HFF-Myc (cell line): ENCODE data around the gene MRPL52.
A peak's percentile ranks its signal among the peaks of the same experiment; 100 is the strongest.
"Not testable (repeated sequence)": the region's sequence is repeated elsewhere in the genome, so short reads cannot be mapped to it uniquely, and the experiment has no call there.

Experiments used
- DNase-seq: peaks from one replicate; pipeline ENCODE4 v3.0.0-alpha.2; 2011; ENCODE audit warnings: low read depth; ENCODE audit errors: extremely low read depth
- H3K4me3 ChIP-seq: replicated peaks from 2 replicates; pipeline ENCODE4 v1.5.1; 2011; ENCODE audit warnings: low read depth, mild to moderate bottlenecking, control low read depth, low read length
- CTCF ChIP-seq: IDR thresholded peaks from 2 replicates; pipeline ENCODE4 v1.5.1; 2012; ENCODE audit warnings: mild to moderate bottlenecking, low read depth, low read length, control low read depth; ENCODE audit errors: missing control alignments

Gene MRPL52

GRCh38 chr14:22820731-22821130, 9.0 kb upstream of the MRPL52 start:
- TF ChIP-seq CTCF: no peak
- no peak for DNase-seq
- H3K4me3 ChIP-seq: no peak overlapping the region

- TF ChIP-seq CTCF: no peak
- no peak overlapping the region for H3K4me3 ChIP-seq
- DNase-seq: no peak
These were observed 8.3 kb upstream of the MRPL52 start for GRCh38 chr14:22821193-22822015.

- H3K4me3 ChIP-seq: peak overlapping the region; percentile 22; the same call in 1 of the 2 replicates
- no peak for DNase-seq
- no peak for TF ChIP-seq CTCF
These were observed 7.6 kb upstream of the MRPL52 start for GRCh38 chr14:22822016-22822570.

GRCh38 chr14:22822571-22823098, 7.1 kb upstream of the MRPL52 start:
- TF ChIP-seq CTCF: peak; percentile 82
- H3K4me3 ChIP-seq: peak overlapping the region; percentile 22
- no peak for DNase-seq

GRCh38 chr14:22824711-22825359, 4.9 kb upstream of the MRPL52 start:
- DNase-seq: peak; percentile 92
- no peak overlapping the region for H3K4me3 ChIP-seq
- TF ChIP-seq CTCF: no peak

- peak overlapping the region; percentile 93 for H3K4me3 ChIP-seq
- not testable (repeated sequence) for DNase-seq
These were observed 519 bp upstream of the MRPL52 start for GRCh38 chr14:22829076-22829660.

GRCh38 chr14:22830443-22831010, 840 bp downstream of the MRPL52 start:
- H3K4me3 ChIP-seq: peak overlapping the region; percentile 93
- no peak for TF ChIP-seq CTCF
- DNase-seq: no peak
